PFSK-1 (cell line): ENCODE results near the gene PANX1.

Experiments used
- POLR2AphosphoS5 ChIP-seq: IDR thresholded peaks from 2 replicates; pipeline ENCODE4 v1.6.1; 2012; ENCODE audit warnings: low read depth, mild to moderate bottlenecking, control low read depth, low read length, moderate library complexity
- SIN3A ChIP-seq: IDR thresholded peaks from 2 replicates; pipeline ENCODE4 v1.6.1; 2012; ENCODE audit warnings: mild to moderate bottlenecking, low read length, moderate library complexity, borderline replicate concordance; ENCODE audit not compliant: insufficient read depth
- TAF1 ChIP-seq: IDR thresholded peaks from 2 replicates; pipeline ENCODE4 v1.6.1; 2012; ENCODE audit warnings: low read length, control low read depth, borderline replicate concordance; ENCODE audit not compliant: insufficient read depth
- TF ChIP-seq, protein P1 (sequence below), 2 experiments: IDR thresholded peaks; 2 replicates each; pipeline versions ENCODE4 v1.6.1 to v1.8.0; 2011 to 2012; ENCODE audit warnings: low read depth in 2 of 2, low read length in 2 of 2, control low read depth in 1 of 2, inconsistent platforms in 1 of 2, mild to moderate bottlenecking in 1 of 2, moderate library complexity in 1 of 2; ENCODE audit not compliant: insufficient read depth in 1 of 2

DNA sequence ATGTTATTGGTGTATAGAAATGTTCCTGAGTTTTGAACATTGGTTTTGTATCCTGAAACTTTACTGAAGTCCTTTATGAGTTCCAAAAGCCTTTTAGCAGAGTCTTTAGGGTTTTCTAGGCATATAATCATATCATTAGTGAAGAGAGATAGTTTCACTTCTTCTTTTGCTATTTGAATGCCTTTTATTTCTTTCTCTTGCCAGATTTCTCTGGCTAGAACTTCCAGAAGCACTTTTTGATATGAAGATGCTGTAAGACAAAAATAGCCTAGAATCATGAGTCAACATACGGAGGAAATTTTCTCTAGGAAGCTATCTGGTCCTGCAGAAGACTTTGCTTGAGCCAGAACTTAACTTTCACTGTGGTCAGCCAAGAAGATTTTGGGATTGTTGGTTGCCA is 89.1 kb downstream of the PANX1 start:
- TF ChIP-seq SIN3A (no peak), POLR2AphosphoS5 (no peak), TAF1 (no peak)
- TF ChIP-seq, protein P1, sequence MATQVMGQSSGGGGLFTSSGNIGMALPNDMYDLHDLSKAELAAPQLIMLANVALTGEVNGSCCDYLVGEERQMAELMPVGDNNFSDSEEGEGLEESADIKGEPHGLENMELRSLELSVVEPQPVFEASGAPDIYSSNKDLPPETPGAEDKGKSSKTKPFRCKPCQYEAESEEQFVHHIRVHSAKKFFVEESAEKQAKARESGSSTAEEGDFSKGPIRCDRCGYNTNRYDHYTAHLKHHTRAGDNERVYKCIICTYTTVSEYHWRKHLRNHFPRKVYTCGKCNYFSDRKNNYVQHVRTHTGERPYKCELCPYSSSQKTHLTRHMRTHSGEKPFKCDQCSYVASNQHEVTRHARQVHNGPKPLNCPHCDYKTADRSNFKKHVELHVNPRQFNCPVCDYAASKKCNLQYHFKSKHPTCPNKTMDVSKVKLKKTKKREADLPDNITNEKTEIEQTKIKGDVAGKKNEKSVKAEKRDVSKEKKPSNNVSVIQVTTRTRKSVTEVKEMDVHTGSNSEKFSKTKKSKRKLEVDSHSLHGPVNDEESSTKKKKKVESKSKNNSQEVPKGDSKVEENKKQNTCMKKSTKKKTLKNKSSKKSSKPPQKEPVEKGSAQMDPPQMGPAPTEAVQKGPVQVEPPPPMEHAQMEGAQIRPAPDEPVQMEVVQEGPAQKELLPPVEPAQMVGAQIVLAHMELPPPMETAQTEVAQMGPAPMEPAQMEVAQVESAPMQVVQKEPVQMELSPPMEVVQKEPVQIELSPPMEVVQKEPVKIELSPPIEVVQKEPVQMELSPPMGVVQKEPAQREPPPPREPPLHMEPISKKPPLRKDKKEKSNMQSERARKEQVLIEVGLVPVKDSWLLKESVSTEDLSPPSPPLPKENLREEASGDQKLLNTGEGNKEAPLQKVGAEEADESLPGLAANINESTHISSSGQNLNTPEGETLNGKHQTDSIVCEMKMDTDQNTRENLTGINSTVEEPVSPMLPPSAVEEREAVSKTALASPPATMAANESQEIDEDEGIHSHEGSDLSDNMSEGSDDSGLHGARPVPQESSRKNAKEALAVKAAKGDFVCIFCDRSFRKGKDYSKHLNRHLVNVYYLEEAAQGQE (IDR thresholded peaks at IDR 0.05; ENCODE audit: insufficient read depth in 1 of 2, low read depth in 2 of 2, low read length in 2 of 2), result no peak
